VCaP (cell line): Measurements from ENCODE around the gene CD99.
"Not testable (repeated sequence)": the region's sequence is repeated elsewhere in the genome, so short reads cannot be mapped to it uniquely, and the experiment has no call there.

Source experiments
- H3K27ac ChIP-seq: fragments of 450-650 bp; 2 replicates; pipeline ENCODE4 v1.5.1; 2017
- TF ChIP-seq, protein P1 (sequence below): fragments of 450-650 bp; conservative IDR thresholded peaks from 2 replicates; pipeline ENCODE4 v1.5.1; 2017; ENCODE audit warnings: mild to moderate bottlenecking, moderate library complexity

CD99 gene

DNA sequence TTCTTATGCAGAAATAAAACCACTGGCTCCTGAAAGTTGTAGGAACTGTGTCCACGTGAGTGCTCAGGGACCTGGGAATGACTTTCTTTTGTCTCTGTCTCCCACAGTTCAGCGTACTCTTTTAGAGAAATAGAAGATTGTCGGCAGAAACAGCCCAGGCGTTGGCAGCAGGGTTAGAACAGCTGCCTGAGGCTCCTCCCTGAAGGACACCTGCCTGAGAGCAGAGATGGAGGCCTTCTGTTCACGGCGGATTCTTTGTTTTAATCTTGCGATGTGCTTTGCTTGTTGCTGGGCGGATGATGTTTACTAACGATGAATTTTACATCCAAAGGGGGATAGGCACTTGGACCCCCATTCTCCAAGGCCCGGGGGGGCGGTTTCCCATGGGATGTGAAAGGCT, 49.6 kb downstream of the CD99 start:
- TF ChIP-seq, protein P1, sequence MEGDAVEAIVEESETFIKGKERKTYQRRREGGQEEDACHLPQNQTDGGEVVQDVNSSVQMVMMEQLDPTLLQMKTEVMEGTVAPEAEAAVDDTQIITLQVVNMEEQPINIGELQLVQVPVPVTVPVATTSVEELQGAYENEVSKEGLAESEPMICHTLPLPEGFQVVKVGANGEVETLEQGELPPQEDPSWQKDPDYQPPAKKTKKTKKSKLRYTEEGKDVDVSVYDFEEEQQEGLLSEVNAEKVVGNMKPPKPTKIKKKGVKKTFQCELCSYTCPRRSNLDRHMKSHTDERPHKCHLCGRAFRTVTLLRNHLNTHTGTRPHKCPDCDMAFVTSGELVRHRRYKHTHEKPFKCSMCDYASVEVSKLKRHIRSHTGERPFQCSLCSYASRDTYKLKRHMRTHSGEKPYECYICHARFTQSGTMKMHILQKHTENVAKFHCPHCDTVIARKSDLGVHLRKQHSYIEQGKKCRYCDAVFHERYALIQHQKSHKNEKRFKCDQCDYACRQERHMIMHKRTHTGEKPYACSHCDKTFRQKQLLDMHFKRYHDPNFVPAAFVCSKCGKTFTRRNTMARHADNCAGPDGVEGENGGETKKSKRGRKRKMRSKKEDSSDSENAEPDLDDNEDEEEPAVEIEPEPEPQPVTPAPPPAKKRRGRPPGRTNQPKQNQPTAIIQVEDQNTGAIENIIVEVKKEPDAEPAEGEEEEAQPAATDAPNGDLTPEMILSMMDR = no peak
- no peak overlapping the region for H3K27ac ChIP-seq

DNA sequence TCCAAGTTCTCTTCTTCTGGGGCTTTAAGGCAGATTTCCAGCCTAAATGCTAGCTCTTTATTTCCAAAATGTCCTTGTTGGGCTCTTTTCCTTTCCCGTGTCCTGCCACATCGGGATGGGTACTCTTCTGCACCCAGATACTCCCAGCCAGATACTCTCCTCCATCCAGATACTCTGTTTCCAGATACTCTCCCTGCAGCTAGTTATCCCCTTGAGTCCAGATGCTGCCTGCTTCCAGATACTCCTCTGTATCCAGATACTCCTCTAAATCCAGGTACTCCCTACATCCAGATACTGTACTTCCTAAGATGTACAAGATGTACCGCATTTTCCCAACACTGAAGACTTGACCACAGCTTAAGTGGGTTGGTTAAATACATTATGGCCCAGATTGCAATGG, 50.3 kb downstream of the CD99 start:
- TF ChIP-seq, protein P1 = no peak
- H3K27ac ChIP-seq = no peak overlapping the region

DNA sequence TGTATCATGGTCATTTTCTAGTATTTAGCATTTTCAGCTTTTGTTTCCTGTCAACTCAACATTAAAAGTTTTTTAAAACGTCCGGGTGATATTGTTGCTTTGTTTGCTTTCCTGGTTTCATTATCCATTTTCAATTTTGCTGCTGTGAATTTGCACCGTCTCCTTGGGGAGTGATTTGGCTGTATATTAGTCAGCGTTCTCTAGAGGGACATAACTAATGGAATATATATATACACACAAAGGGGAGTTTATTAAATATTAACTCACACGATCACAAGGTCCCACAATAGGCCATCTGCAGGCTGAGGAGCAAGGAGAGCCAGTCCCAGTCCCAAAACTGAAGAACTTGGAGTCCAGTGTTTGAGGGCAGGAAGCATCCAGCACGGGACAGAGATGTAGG, 55.2 kb downstream of the CD99 start:
- H3K27ac ChIP-seq = not testable (repeated sequence)

DNA sequence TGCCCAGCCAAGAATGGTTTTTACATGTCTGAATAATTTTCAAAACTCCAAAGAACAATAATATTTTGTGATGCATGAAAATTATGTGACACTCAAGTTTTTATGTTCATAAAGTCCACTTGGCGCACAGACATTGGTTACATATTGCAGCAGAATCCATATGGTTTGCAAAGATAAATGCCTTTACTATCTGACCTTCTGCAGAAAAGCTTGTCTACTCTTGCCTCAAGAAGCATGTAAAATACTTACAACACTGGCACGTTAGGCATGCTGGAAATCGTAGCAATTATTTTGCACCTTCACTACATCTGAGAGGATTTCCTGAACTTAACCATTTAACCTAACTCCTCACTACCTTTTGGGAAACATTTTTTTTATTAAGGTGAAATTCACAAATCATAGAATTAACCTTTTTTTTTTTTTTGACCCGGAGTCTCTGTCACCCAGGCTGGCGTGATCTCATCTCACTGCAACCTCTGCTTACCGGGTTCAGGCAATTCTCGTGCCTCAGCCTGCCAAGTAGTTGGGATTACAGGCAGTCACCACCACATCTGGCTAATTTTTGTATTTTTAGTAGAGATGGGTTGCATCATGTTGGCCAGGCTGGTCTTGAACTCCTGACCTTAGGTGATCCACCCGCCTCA, 57.2 kb downstream of the CD99 start:
- no peak overlapping the region for H3K27ac ChIP-seq
- TF ChIP-seq, protein P1 = no peak

DNA sequence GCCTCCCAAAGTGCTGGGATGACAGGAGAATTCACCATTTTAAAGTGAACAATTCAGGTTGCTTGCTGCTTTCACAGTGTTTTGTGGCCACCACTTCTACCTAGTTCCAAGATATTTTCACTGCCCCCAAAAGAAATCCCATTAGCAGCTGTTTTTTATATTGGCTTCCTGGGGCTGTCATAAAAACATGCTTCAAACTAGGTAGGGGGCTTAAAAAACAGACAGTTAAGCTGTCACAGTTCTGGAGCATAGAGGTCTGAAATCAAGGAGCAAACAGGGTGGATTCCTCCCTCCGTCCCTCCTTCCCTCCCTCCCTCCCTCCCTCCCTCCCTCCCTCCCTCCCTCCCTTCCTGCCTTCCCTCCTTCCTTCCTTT, 57.7 kb downstream of the CD99 start:
- H3K27ac ChIP-seq = no peak overlapping the region
- TF ChIP-seq, protein P1 = no peak

DNA sequence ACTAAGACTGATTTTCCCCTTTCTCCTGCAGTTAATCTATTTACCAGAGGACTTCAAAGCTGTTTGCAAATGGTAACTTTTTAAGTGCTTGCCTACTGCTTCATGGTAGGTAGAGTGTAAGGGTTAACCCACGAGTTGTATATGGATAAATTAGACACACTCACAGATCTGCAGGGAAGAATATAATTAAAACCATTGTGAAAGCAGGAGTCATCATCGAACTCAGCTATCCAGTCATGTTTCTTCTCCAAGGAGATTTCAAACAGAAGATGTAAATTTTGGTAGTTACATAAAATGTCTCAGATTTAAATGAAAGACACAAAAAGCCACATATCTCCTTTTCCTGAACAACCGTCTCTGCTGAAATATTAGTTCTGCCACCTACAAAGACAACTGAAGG, 60.2 kb downstream of the CD99 start:
- TF ChIP-seq, protein P1 = no peak

DNA sequence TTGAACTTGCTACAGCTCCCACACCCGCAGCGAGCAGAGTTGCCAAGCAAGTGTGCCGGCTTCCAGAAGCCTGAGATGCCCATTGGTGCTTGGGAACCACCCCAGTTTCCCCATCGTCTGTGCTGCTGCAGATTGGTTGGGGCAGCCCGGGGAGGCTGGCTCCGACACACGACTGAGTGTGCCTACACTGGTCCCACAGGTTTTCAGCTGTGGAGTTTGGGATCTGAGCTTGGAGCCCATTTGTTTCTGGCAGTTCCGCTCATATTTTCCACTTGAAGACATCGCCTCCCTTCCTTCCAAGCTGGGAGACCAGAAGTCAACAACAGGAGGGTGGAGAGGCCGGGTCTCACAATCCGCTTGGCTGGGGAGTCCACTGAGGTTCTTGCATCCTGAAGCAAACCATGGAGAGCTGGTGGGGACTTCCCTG, 60.8 kb downstream of the CD99 start, which contains the start of gene XG:
Gene XG, plus strand, starts transcription at position 167 of the 427 bp plus-strand sequence. Its CDS starts 235 bp downstream, at position 402.
- not testable (repeated sequence) for H3K27ac ChIP-seq

More for the DNA sequence above, 60.2 kb downstream of the CD99 start:
- H3K27ac ChIP-seq = no peak overlapping the region

DNA sequence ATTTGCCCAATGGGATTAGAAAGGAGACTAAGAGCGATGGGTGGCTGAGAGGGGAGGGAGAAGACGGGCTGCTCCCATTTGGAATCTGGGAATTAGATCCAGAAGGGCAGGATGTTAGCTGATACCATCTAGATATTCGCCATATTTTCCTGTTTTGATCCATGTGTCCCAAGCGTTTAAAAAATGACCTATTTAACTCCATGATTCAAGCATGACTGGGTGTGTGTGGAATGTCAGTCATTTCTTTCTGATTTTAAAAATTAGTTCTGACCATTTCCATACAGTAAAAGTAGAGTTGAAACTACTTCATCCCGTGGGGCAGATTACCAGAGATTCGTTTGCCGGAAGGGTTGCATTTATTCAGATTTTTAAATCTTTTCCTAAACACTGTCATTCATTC, 61.3 kb downstream of the CD99 start:
- H3K27ac ChIP-seq = not testable (repeated sequence)

DNA sequence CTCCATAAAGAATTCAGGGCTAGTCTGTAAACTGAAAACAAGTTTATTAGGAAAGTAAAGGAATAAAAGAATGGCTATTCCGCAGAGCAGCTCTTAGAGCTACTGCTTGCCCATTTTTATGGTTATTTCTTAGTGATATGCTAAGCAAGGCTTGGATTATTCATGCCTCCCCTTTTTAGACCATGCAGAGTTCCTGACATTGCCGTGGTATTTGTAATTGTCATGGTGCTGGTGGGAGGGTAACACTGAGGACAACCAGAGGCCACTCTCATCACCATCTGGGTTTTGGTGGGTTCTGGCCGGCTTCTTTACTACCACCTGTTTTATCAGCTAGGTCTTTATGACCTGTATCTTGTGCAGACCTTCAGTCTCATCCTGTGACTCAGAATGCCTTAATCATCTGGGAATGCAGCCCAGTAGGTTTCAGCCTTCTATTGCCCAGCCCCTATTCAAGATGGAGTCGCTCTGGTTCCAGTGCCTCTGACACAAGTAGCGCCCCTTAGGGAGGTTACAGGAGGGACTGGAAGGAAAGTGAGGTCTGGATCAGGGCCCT, 64.1 kb downstream of the CD99 start:
- not testable (repeated sequence) for H3K27ac ChIP-seq

DNA sequence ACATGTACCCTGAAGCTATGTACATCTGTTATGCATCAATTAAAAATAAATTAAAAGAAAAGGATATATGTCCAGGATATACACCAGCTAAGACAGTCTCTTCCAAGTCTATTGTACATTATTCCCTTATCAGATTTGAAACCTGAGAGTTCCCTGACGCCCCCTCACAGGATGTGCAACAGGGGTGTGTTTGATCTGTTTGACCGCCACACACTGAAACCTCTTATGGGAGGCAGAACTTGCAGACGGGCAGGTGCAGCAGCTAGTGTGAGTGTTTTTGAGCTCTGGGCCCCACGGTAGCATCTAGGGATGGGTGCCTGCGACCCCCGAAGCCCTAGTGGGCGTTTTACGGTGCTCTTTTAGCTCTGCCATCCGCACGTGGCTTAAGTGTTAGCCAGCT, 65.5 kb downstream of the CD99 start:
- H3K27ac ChIP-seq = no peak overlapping the region
- TF ChIP-seq, protein P1 = no peak
